HG02798 (cell line): ENCODE results near the gene METTL25.
"Not testable (repeated sequence)": the region's sequence is repeated elsewhere in the genome, so short reads cannot be mapped to it uniquely, and the experiment has no call there.

ENCODE experiments used
- ATAC-seq: cut with Tn5 transposase; IDR thresholded peaks from one replicate; pipeline ENCODE4 v1.9.1; 2021; ENCODE audit warnings: mild to moderate bottlenecking; ENCODE audit not compliant: unreplicated experiment, poor library complexity

METTL25 gene

GRCh38 chr12:82358200-82359114, at the start of gene METTL25, which contains the start of gene CCDC59:
Gene METTL25, plus strand, starts transcription at chr12:82358529. Its CDS starts 37 bp downstream, at chr12:82358566.
Gene CCDC59, minus strand, starts transcription at chr12:82358387. Its CDS starts 11 bp downstream, at chr12:82358376.
- peak; percentile 94 for ATAC-seq

DNA sequence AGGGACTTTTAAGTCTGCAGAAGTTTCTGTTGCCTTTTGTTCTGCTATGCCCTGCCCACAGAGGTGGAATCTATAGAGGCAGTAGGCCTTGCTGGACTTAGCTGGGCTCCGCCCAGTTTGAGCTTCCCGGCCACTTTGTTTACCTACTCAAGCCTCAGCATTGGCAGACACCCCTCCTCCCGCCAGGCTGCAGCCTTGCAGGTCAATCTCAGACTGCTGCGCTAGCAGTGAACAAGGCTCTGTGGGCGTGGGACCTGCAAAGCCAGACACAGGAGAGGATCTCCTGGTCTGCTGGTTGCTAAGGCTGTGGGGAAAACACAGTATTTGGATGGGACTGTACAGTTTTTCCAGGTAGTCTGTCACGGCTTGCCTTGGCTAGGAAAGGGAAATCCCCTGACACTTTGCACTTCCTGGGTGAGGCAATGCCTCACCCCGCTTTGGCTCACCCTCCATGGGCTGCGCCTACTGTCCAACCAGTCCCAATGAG, 43.9 kb upstream of the METTL25 start:
- no peak for ATAC-seq

- ATAC-seq = no peak
These were observed 39.1 kb upstream of the METTL25 start for GRCh38 chr12:82319276-82319675.

DNA sequence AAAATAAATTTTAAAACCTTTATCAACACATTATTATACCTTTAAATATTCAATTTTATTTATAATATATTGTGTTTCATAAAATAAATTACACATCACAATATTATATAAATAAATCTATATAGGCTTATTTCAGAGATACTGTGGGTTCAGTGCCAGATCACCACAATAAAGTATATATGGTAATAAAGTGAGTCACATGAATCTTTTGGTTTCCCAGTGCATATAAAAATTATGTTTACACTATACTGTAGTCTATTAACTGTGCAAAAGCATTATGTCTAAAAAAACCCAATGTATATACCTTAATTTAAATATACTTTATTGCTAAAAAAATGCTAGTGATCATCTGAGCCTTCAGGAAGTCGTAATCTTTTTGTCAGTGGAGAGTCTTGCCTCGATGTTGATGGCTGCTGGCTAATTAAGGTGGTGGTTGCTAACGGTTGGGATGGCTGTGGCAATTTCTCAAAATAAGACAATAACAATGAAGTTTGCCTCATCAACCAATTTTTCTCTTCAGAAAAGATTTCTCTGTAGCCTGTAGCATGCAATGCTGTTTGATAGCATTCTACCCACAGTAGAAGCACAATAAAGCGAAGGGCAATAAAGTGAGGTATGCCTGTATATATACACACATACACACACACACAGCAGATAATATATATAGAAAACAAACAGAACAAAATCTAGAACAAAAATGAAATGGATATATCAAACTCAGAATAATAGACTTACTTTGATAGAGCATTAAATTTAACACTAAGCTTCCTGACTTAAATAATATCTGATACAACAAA, 32.6 kb upstream of the METTL25 start:
- ATAC-seq = no peak

DNA sequence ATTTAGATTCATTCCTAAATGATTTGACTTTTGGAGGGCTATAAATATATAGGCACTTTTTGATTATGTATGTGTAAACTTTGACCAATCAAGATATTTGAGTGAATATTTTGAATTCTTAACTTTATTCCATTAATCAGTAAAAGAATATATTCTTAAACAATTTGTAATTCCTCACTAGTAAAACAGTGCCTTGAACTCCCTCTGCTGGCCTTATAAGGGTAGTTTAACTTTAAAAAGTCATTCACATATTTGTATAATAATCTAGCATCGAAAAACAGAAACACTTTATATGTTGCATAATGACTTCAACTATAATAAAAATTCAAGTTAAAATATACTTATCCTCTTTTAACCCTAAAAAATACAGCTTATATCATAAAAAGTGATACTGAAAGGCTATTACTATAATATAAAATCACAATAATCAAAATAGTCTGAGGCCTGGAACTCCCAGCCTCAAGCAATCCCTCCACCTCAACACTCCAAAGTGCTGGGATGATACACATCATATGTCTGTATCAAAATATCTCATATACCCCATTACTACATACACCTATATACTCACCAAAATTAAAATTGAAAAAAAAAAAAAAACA, 31.3 kb upstream of the METTL25 start:
- peak; percentile 43 for ATAC-seq

GRCh38 chr12:82327861-82328260, 30.5 kb upstream of the METTL25 start:
- no peak for ATAC-seq

DNA sequence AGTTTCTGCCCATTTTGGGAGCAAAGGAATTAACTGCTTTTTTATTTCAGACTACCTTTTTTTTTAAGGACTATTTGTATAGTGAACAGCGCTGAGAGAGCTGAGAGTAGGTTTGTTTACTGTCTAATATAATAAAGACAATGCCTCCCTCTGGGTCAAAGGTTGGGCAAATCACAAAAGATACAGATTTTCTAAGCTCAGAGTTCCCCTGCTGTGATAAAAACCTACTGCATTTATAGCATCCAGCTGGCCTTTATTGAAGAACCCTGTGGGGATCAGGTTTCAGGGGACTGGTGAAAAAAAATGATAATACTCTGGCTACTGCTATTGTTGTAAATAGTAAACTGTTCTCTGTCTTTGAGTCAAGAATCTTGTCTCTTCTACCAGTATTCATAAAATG, 28.8 kb upstream of the METTL25 start:
- no peak for ATAC-seq

- ATAC-seq = no peak
These were observed 8.2 kb upstream of the METTL25 start for GRCh38 chr12:82350161-82350560.

GRCh38 chr12:82351390-82351789, 6.9 kb upstream of the METTL25 start:
- ATAC-seq = no peak

DNA sequence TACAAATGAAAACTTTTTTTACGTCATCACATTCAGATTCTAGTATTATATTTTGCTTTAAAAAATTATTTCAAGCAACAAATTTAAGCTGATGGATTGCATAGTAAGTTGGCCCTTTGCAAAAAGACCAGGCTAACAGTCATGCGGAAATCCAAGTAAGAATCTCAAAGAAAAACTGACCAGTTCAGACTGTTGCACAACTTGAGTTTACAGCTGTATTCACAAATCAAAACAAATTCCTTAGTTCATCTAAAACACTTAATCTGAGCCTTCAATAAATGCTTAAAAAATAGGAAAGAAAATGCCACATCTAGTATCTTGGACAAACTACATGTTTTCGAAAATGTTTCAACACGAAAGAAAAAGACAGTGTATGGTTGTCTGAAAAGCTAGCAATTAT, 989 bp upstream of the METTL25 start:
- no peak for ATAC-seq

GRCh38 chr12:82357845-82358199, 507 bp upstream of the METTL25 start:
- no peak for ATAC-seq

DNA sequence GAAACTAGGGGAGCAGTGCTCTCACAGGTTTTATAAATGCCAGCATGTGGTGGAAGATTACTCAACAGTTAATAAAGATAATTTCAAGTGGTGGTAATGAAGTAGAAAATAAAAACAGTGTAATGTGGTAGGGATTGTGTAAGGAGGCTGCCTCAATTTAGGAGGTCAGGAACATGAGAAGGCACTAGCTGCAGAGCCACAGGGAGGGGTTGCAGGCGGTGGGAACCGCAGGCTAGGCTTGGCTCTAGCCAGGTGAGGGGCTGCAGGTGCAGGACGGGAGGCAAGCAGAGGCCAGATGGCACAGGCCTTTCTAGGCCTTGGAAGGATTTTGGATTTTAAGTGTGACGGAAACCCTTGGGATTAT, 768 bp downstream of the METTL25 start:
- ATAC-seq = no peak

DNA sequence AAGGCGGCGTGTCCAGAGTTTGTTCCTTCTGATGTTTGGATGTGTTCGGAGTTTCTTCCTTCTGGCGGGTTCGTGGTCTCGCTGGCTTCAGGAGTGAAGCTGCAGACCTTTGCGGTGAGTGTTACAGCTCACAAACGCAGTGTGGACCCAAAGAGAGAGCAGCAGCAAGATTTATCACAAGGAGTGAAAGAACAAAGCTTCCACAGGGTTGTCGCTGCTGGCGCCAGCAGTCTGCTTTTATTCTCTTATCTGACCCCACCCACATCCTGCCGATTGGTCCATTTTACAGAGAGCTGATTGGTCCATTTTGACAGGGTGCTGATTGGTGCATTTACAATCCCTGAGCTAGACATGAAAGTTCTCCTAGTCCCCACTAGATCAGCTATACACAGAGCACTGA, 2.5 kb downstream of the METTL25 start:
- not testable (repeated sequence) for ATAC-seq

DNA sequence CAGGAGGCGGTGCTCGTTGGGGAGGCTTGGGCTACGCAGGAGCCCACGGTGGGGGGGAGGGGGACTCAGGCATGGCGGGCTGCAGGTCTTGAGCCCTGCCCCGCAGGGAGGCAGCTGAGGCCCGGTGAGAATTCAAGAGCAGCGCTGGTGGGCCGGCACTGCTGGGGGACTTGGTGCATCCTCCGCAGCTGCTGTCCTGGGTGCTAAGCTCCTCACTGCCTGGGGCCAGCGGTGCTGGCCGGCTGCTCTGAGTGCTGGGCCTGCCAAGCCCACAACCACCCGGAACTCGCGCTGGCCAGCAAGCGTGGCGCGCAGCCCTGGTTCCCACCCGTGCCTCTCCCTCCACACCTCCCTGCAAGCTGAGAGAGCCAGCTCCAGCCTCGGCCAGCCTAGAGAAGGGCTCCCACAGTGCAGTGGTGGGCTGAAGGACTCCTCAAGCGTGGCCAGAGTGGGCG, 3.2 kb downstream of the METTL25 start:
- no peak for ATAC-seq

- ATAC-seq = no peak
These were observed 5.7 kb downstream of the METTL25 start for GRCh38 chr12:82363990-82364389.

GRCh38 chr12:82366197-82366596, 7.9 kb downstream of the METTL25 start:
- no peak for ATAC-seq

GRCh38 chr12:82375201-82375600, 16.9 kb downstream of the METTL25 start:
- ATAC-seq = no peak

DNA sequence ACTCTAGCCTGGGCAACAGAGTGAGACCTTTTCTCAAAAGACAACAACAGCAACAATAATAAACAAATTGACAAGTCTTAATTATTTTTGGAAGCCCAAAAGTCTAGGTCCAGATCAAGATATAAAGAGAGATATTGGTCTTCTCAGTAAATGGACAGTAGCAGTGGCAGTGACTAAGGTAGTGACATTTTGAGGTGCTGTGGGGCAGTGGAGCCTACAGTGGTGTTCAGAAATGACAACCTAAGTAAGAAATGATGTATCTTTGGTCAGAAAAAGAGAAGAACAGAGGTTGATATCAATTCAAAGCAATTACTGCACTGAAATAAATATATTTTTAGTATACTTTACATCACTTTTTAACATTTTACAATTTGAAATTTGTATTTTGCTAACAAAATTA, 20.7 kb downstream of the METTL25 start:
- no peak for ATAC-seq

DNA sequence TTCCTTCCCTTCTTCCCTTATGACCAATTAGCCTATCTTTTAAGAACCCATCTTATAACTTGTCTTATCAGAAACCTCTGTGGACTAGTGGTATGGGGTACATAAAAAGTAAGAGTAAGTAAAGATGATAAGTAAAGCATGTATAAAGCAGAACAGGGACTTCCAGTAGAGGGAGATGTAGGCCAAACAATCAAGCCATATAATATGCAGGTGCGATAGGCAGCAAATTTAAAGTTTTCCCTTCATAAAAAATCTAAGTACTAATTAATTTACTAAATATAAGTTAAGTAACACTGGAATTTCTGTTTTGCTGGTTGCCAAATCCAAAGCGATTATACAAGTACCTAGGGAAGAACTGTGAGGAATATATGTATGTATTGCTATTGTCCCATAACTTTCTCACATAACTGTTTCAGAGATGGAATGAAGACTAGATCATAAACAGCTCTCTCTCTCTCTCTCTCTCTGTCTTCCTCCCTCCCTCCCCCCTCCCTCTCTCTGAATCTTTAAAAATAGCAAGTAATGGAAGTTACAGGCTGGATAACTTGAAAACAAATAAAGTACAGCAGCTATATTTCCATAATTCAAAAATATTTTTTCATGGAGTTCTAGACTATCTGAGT, 25.7 kb downstream of the METTL25 start:
- peak; percentile 68 for ATAC-seq

- ATAC-seq = no peak
These were observed 40.5 kb downstream of the METTL25 start for GRCh38 chr12:82398879-82399278.
